Astrocyte (in vitro differentiated cells and primary cell): ENCODE results near the gene TH. TPM values are rescaled to one million over a fixed set of nuclear protein-coding genes. Genes with fewer than 3 reads are reported as not detected.

Source experiments
- DNase-seq: peaks from one replicate; pipeline ENCODE4 v3.0.0-alpha.2; 2010; ENCODE audit warnings: low read depth
- FAIRE-seq: peaks from 2 replicates; lab custom pipeline; 2011; peaks lifted over from hg19 to GRCh38; lab: Jason Lieb, UNC
- H2AFZ ChIP-seq: 2 replicates; pipeline ENCODE4 v1.6.0; 2012; ENCODE audit warnings: low read depth, low read length, inconsistent platforms
- H3K27ac ChIP-seq: 2 replicates; pipeline ENCODE4 v1.5.1; 2011; ENCODE audit warnings: low read depth, low read length, inconsistent platforms
- H3K27me3 ChIP-seq: 2 replicates; pipeline ENCODE4 v1.6.0; 2011; ENCODE audit warnings: low read length, inconsistent platforms; ENCODE audit not compliant: insufficient read depth
- H3K36me3 ChIP-seq: 2 replicates; pipeline ENCODE4 v1.5.1; 2011; ENCODE audit warnings: low read length, inconsistent platforms; ENCODE audit not compliant: insufficient read depth
- H3K4me1 ChIP-seq: 2 replicates; pipeline ENCODE4 v1.5.1; 2011; ENCODE audit warnings: low read length, inconsistent platforms; ENCODE audit not compliant: insufficient read depth
- H3K4me2 ChIP-seq: 2 replicates; pipeline ENCODE4 v1.6.0; 2012; ENCODE audit warnings: low read length, inconsistent platforms
- H3K4me3 ChIP-seq: 2 replicates; pipeline ENCODE4 v1.5.1; 2011; ENCODE audit warnings: low read depth, mild to moderate bottlenecking, low read length, inconsistent platforms; ENCODE audit not compliant: insufficient read depth
- H3K79me2 ChIP-seq: 2 replicates; pipeline ENCODE4 v1.6.0; 2012; ENCODE audit warnings: mild to moderate bottlenecking, low read length, inconsistent platforms; ENCODE audit not compliant: insufficient read depth
- H3K9ac ChIP-seq: 2 replicates; pipeline ENCODE4 v1.6.0; 2012; ENCODE audit warnings: mild to moderate bottlenecking, low read length, inconsistent platforms
- H3K9me3 ChIP-seq: 2 replicates; pipeline ENCODE4 v1.5.1; 2012; ENCODE audit warnings: low read depth, mild to moderate bottlenecking, low read length, inconsistent platforms; ENCODE audit not compliant: insufficient read depth
- H4K20me1 ChIP-seq: 2 replicates; pipeline ENCODE4 v1.6.0; 2012; ENCODE audit warnings: low read length, inconsistent platforms; ENCODE audit not compliant: insufficient read depth
- H3K27ac Mint-ChIP-seq: one replicate; pipeline ENCODE4 v1.8.0; 2021; ENCODE audit warnings: mild to moderate bottlenecking, mixed read lengths; ENCODE audit not compliant: unreplicated experiment
- H3K27me3 Mint-ChIP-seq: one replicate; pipeline ENCODE4 v1.8.0; 2021; ENCODE audit warnings: low read depth, mixed read lengths; ENCODE audit not compliant: unreplicated experiment
- H3K36me3 Mint-ChIP-seq: one replicate; pipeline ENCODE4 v1.8.0; 2021; ENCODE audit warnings: low read depth, mixed read lengths; ENCODE audit not compliant: unreplicated experiment
- H3K4me1 Mint-ChIP-seq: one replicate; pipeline ENCODE4 v1.8.0; 2021; ENCODE audit warnings: low read depth, mixed read lengths; ENCODE audit not compliant: unreplicated experiment
- H3K4me3 Mint-ChIP-seq: one replicate; pipeline ENCODE4 v1.8.0; 2021; ENCODE audit warnings: mild to moderate bottlenecking, moderate library complexity, mixed read lengths; ENCODE audit not compliant: unreplicated experiment
- H3K9me3 Mint-ChIP-seq: one replicate; pipeline ENCODE4 v1.8.0; 2021; ENCODE audit warnings: mild to moderate bottlenecking, mixed read lengths; ENCODE audit not compliant: unreplicated experiment
- EZH2 ChIP-seq: IDR thresholded peaks from 2 replicates; pipeline ENCODE4 v1.6.1; 2012; ENCODE audit warnings: mild to moderate bottlenecking, low read length, inconsistent platforms; ENCODE audit not compliant: insufficient read depth
- total RNA-seq: library from RNA; stranded (reverse); gene quantifications from 2 replicates; pipeline ENCODE4 v1.2.1, GENCODE V29; 2021
- TF ChIP-seq, protein P1 (sequence below): IDR thresholded peaks from 2 replicates; pipeline ENCODE4 v1.5.1; 2011; ENCODE audit warnings: low read depth, mild to moderate bottlenecking, inconsistent platforms, low read length, moderate library complexity; ENCODE audit not compliant: insufficient read depth

The TH gene
- total RNA-seq, 1 donor from 2014 or later, result not detected

DNA sequence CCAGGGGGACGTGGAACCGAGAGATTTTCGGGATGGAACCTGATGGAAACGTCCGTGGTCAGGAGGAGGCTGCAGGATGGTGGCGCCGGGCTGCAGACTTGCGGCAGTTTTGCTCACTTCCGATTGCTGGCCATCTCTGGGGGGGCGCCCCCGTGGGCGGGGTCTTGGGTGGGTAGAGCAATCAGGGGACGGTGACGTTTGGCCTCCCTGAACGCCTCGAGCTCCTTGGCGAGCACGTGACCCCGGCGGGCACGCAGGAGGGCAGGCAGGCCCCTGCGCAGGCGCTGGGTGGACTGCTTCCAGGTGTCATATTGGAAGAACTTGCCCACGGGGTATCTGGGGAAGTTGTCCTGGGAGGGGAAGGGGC lies 38.8 kb downstream of the TH start:
- DNase-seq (no peak), FAIRE-seq (no peak)
- H3K27me3 Mint-ChIP-seq, result peaks cover 27% of the 10 kb centered on the region
- no peaks in the 10 kb centered on the region for H3K36me3 ChIP-seq
- no peak overlapping the region for H3K27ac Mint-ChIP-seq
- H3K4me3 ChIP-seq, result no peak overlapping the region
- TF ChIP-seq, protein P1, sequence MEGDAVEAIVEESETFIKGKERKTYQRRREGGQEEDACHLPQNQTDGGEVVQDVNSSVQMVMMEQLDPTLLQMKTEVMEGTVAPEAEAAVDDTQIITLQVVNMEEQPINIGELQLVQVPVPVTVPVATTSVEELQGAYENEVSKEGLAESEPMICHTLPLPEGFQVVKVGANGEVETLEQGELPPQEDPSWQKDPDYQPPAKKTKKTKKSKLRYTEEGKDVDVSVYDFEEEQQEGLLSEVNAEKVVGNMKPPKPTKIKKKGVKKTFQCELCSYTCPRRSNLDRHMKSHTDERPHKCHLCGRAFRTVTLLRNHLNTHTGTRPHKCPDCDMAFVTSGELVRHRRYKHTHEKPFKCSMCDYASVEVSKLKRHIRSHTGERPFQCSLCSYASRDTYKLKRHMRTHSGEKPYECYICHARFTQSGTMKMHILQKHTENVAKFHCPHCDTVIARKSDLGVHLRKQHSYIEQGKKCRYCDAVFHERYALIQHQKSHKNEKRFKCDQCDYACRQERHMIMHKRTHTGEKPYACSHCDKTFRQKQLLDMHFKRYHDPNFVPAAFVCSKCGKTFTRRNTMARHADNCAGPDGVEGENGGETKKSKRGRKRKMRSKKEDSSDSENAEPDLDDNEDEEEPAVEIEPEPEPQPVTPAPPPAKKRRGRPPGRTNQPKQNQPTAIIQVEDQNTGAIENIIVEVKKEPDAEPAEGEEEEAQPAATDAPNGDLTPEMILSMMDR, result no peak
- no peak for TF ChIP-seq EZH2
- H3K4me2 ChIP-seq, result no peak overlapping the region
- no peak overlapping the region for H3K9ac ChIP-seq
- no peaks in the 10 kb centered on the region for H3K79me2 ChIP-seq
- H4K20me1 ChIP-seq, result peaks cover 3% of the 10 kb centered on the region
- H3K36me3 Mint-ChIP-seq, result peaks cover 2% of the 10 kb centered on the region
- H3K4me3 Mint-ChIP-seq, result no peak overlapping the region
- H3K9me3 Mint-ChIP-seq, result no peaks in the 10 kb centered on the region
- H3K27ac ChIP-seq, result no peak overlapping the region
- peaks cover 14% of the 10 kb centered on the region for H3K27me3 ChIP-seq
- H3K4me1 Mint-ChIP-seq, result no peaks in the 10 kb centered on the region
- H2AFZ ChIP-seq, result no peak overlapping the region
- H3K9me3 ChIP-seq, result peaks cover 6% of the 10 kb centered on the region
- no peaks in the 10 kb centered on the region for H3K4me1 ChIP-seq

DNA sequence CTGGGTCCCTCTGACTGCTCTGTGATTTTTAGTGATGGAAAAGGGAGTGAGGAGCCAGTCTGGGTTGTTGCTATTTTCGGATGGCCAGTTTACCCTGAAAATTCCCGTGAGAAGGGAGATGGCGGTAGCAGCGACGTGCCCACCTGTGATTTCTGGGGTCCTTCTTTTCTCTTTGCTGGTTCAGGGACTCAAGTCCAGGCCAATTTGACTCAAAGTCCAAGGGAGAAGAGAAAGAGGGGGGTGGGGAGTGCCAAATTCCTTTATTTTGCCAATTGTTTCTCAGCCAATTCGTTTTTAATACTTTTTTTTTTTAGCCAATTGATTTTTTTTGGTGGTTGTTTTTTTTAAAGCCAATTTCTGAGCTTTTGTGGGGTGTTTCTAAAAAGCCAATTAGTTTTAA lies 39.4 kb downstream of the TH start:
- no peaks in the 10 kb centered on the region for H3K4me1 Mint-ChIP-seq
- peaks cover 10% of the 10 kb centered on the region for H3K27me3 ChIP-seq
- no peaks in the 10 kb centered on the region for H3K79me2 ChIP-seq
- peaks cover 3% of the 10 kb centered on the region for H4K20me1 ChIP-seq
- DNase-seq (no peak), FAIRE-seq (no peak)
- H3K9me3 Mint-ChIP-seq, result no peaks in the 10 kb centered on the region
- no peaks in the 10 kb centered on the region for H3K36me3 ChIP-seq
- no peaks in the 10 kb centered on the region for H3K4me1 ChIP-seq
- H3K9ac ChIP-seq, result no peak overlapping the region
- H3K4me2 ChIP-seq, result no peak overlapping the region
- no peak for TF ChIP-seq EZH2
- TF ChIP-seq, protein P1, result no peak
- H3K27ac Mint-ChIP-seq, result no peak overlapping the region
- peaks cover 6% of the 10 kb centered on the region for H3K9me3 ChIP-seq
- H3K36me3 Mint-ChIP-seq, result peaks cover 2% of the 10 kb centered on the region
- no peak overlapping the region for H3K4me3 ChIP-seq
- H3K27ac ChIP-seq, result no peak overlapping the region
- no peak overlapping the region for H3K4me3 Mint-ChIP-seq
- peaks cover 27% of the 10 kb centered on the region for H3K27me3 Mint-ChIP-seq
- no peak overlapping the region for H2AFZ ChIP-seq

DNA sequence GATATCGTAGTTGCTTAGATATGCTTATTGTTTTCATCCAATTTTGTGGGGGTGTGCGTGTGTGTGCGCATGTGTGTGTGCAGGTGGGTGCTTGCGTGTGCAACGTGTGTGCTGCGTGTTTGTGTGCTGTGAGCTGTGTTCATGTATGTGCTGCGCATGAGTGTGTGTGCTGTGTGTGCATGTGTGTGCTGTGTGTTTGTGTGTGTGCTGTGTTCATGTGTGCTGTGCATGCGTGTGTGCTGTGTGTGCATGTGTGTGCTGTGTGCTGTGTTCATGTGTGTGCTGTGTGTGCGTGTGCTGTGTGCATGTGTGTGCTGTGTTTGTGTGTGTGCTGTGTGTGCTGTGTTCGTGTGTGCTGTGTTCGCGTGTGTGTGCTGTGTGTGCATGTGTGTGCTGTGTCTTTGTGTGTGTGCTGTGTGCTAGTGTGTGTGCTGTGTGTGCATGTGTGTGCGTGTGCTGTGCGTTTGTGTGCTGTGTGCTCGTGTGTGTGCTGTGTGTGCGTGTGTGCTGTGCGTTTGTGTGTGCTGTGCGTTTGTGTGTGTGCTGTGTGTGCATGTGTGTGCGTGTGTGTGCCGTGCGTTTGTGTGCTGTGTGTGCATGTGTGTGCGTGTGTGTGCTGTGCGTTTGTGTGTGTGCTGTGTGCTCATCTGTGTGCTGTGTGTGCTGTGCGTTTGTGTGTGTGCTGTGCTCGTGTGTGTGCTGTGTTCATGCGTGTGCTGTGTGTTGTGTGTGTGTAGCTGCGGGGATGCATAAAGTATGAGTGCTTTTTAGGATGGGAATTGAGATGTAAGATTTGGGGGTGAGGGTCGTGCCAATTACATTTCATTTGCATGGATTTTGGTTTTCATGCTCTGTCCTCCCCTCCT lies 40.0 kb downstream of the TH start:
- Mint-ChIP-seq H3K9me3 (no peaks in the 10 kb centered on the region), H3K4me3 (no peak overlapping the region), H3K27me3 (peaks cover 28% of the 10 kb centered on the region), H3K36me3 (peaks cover 2% of the 10 kb centered on the region), H3K27ac (no peak overlapping the region), H3K4me1 (no peaks in the 10 kb centered on the region)
- H3K4me1 ChIP-seq, result no peaks in the 10 kb centered on the region
- TF ChIP-seq EZH2, result no peak
- TF ChIP-seq, protein P1, result no peak
- peaks cover 10% of the 10 kb centered on the region for H3K27me3 ChIP-seq
- H3K36me3 ChIP-seq, result no peaks in the 10 kb centered on the region
- H2AFZ ChIP-seq, result no peak overlapping the region
- peaks cover 3% of the 10 kb centered on the region for H4K20me1 ChIP-seq
- DNase-seq, result no peak
- H3K79me2 ChIP-seq, result no peaks in the 10 kb centered on the region
- H3K9ac ChIP-seq, result no peak overlapping the region
- FAIRE-seq, result no peak
- peaks cover 6% of the 10 kb centered on the region for H3K9me3 ChIP-seq
- no peak overlapping the region for H3K4me3 ChIP-seq
- no peak overlapping the region for H3K27ac ChIP-seq
- H3K4me2 ChIP-seq, result no peak overlapping the region
